Measurements from ENCODE around the gene STXBP2.

Gene STXBP2

GRCh38 chr19:7648265-7649014, 11.5 kb downstream of the STXBP2 start:
- no peak overlapping the region for H3K4me3 Mint-ChIP-seq
- H3K27ac Mint-ChIP-seq: no peak overlapping the region
- ATAC-seq: no peak
- H3K4me1 Mint-ChIP-seq: peaks cover 12% of the 10 kb centered on the region
- peaks cover 39% of the 10 kb centered on the region for H3K36me3 Mint-ChIP-seq
- H3K9me3 Mint-ChIP-seq: no peaks in the 10 kb centered on the region
- no peaks in the 10 kb centered on the region for H3K27me3 Mint-ChIP-seq

- no peak overlapping the region for H3K4me3 Mint-ChIP-seq
- ATAC-seq: no peak
- no peak overlapping the region for H3K27ac Mint-ChIP-seq
- H3K4me1 Mint-ChIP-seq: peaks cover 12% of the 10 kb centered on the region
- no peaks in the 10 kb centered on the region for H3K9me3 Mint-ChIP-seq
- peaks cover 23% of the 10 kb centered on the region for H3K36me3 Mint-ChIP-seq
- H3K27me3 Mint-ChIP-seq: no peaks in the 10 kb centered on the region
These were observed 13.2 kb downstream of the STXBP2 start for GRCh38 chr19:7650148-7650547.

- Mint-ChIP-seq H3K4me1 (peaks cover 14% of the 10 kb centered on the region), H3K36me3 (peaks cover 9% of the 10 kb centered on the region), H3K27me3 (no peaks in the 10 kb centered on the region), H3K27ac (peak overlapping the region; percentile 73), H3K4me3 (peak overlapping the region; percentile 72), H3K9me3 (no peaks in the 10 kb centered on the region)
- ATAC-seq: peak; percentile 87
These were observed 15.2 kb downstream of the STXBP2 start for GRCh38 chr19:7652061-7652641.

- Mint-ChIP-seq H3K4me1 (peaks cover 26% of the 10 kb centered on the region), H3K4me3 (no peak overlapping the region), H3K27me3 (no peaks in the 10 kb centered on the region), H3K9me3 (no peaks in the 10 kb centered on the region), H3K36me3 (no peaks in the 10 kb centered on the region), H3K27ac (no peak overlapping the region)
- ATAC-seq: no peak
These were observed 17.5 kb downstream of the STXBP2 start for GRCh38 chr19:7654401-7654800.

- H3K4me3 Mint-ChIP-seq: no peak overlapping the region
- H3K9me3 Mint-ChIP-seq: no peaks in the 10 kb centered on the region
- no peaks in the 10 kb centered on the region for H3K36me3 Mint-ChIP-seq
- H3K27ac Mint-ChIP-seq: no peak overlapping the region
- ATAC-seq: no peak
- H3K4me1 Mint-ChIP-seq: peaks cover 26% of the 10 kb centered on the region
- H3K27me3 Mint-ChIP-seq: no peaks in the 10 kb centered on the region
These were observed 18.7 kb downstream of the STXBP2 start for GRCh38 chr19:7655581-7655980.

GRCh38 chr19:7657131-7657751, 20.3 kb downstream of the STXBP2 start:
- no peaks in the 10 kb centered on the region for H3K9me3 Mint-ChIP-seq
- H3K36me3 Mint-ChIP-seq: no peaks in the 10 kb centered on the region
- H3K4me1 Mint-ChIP-seq: peaks cover 23% of the 10 kb centered on the region
- peak overlapping the region; percentile 75 for H3K27ac Mint-ChIP-seq
- peak; percentile 24 for ATAC-seq
- no peaks in the 10 kb centered on the region for H3K27me3 Mint-ChIP-seq
- H3K4me3 Mint-ChIP-seq: no peak overlapping the region

- Mint-ChIP-seq H3K4me1 (peaks cover 13% of the 10 kb centered on the region), H3K27ac (peak overlapping the region; percentile 75), H3K9me3 (no peaks in the 10 kb centered on the region), H3K36me3 (no peaks in the 10 kb centered on the region), H3K4me3 (peak overlapping the region; percentile 78), H3K27me3 (no peaks in the 10 kb centered on the region)
- peak; percentile 98 for ATAC-seq
These were observed 21.3 kb downstream of the STXBP2 start for GRCh38 chr19:7658219-7658686.

- Mint-ChIP-seq H3K36me3 (no peaks in the 10 kb centered on the region), H3K27ac (no peak overlapping the region), H3K4me3 (no peak overlapping the region), H3K27me3 (peaks cover 7% of the 10 kb centered on the region), H3K4me1 (peaks cover 13% of the 10 kb centered on the region), H3K9me3 (no peaks in the 10 kb centered on the region)
- no peak for ATAC-seq
These were observed 25.0 kb downstream of the STXBP2 start for GRCh38 chr19:7661744-7662538.

GRCh38 chr19:7662657-7663056, 25.7 kb downstream of the STXBP2 start:
- Mint-ChIP-seq H3K4me3 (no peak overlapping the region), H3K27ac (no peak overlapping the region), H3K27me3 (peaks cover 11% of the 10 kb centered on the region), H3K9me3 (no peaks in the 10 kb centered on the region), H3K4me1 (peaks cover 7% of the 10 kb centered on the region), H3K36me3 (no peaks in the 10 kb centered on the region)
- ATAC-seq: no peak

GRCh38 chr19:7663706-7664105, 26.8 kb downstream of the STXBP2 start:
- H3K4me3 Mint-ChIP-seq: no peak overlapping the region
- no peaks in the 10 kb centered on the region for H3K9me3 Mint-ChIP-seq
- no peaks in the 10 kb centered on the region for H3K4me1 Mint-ChIP-seq
- H3K27me3 Mint-ChIP-seq: peaks cover 20% of the 10 kb centered on the region
- H3K27ac Mint-ChIP-seq: no peak overlapping the region
- no peaks in the 10 kb centered on the region for H3K36me3 Mint-ChIP-seq
- no peak for ATAC-seq

GRCh38 chr19:7665076-7665475, 28.2 kb downstream of the STXBP2 start:
- Mint-ChIP-seq H3K36me3 (no peaks in the 10 kb centered on the region), H3K4me3 (no peak overlapping the region), H3K9me3 (no peaks in the 10 kb centered on the region), H3K4me1 (peaks cover 2% of the 10 kb centered on the region), H3K27ac (no peak overlapping the region), H3K27me3 (peaks cover 34% of the 10 kb centered on the region)
- ATAC-seq: no peak

GRCh38 chr19:7668842-7669241, 31.9 kb downstream of the STXBP2 start, which contains the start of gene RETN:
Gene RETN (plus strand): TSS chr19:7669049. CDS start chr19:7669327, 278 bp downstream.
- H3K4me3 Mint-ChIP-seq: peak within 1 kb of the TSS; percentile 30
- H3K27ac Mint-ChIP-seq: no peak within 1 kb of the TSS

GRCh38 chr19:7669641-7670040, 32.7 kb downstream of the STXBP2 start:
- Mint-ChIP-seq H3K36me3 (no peaks in the 10 kb centered on the region), H3K27ac (no peak overlapping the region), H3K4me1 (peaks cover 20% of the 10 kb centered on the region), H3K4me3 (no peak overlapping the region), H3K9me3 (peaks cover 3% of the 10 kb centered on the region), H3K27me3 (peaks cover 77% of the 10 kb centered on the region)
- no peak for ATAC-seq

More at GRCh38 chr19:7668842-7669241, 31.9 kb downstream of the STXBP2 start, which contains the start of gene RETN:
- no peak for ATAC-seq
- Mint-ChIP-seq H3K9me3 (no peaks in the 10 kb centered on the region), H3K36me3 (no peaks in the 10 kb centered on the region), H3K4me1 (peaks cover 15% of the 10 kb centered on the region), H3K27me3 (peaks cover 69% of the 10 kb centered on the region)

- peaks cover 21% of the 10 kb centered on the region for H3K4me1 Mint-ChIP-seq
- peak overlapping the region; percentile 64 for H3K4me3 Mint-ChIP-seq
- no peaks in the 10 kb centered on the region for H3K36me3 Mint-ChIP-seq
- H3K27me3 Mint-ChIP-seq: peaks cover 81% of the 10 kb centered on the region
- H3K9me3 Mint-ChIP-seq: peaks cover 3% of the 10 kb centered on the region
- peak; percentile 39 for ATAC-seq
- no peak overlapping the region for H3K27ac Mint-ChIP-seq
These were observed 33.4 kb downstream of the STXBP2 start for GRCh38 chr19:7670150-7670783.
